MM.1S (cell line): ENCODE data around the gene GADD45G.
A peak's percentile ranks its signal among the peaks of the same experiment; 100 is the strongest.

ENCODE experiments used
- DNase-seq: peaks from one replicate; pipeline ENCODE4 v3.0.0-alpha.2; 2015
- H2AFZ ChIP-seq: fragments of 300-600 bp; sonication (generic); 2 replicates; pipeline ENCODE4 v1.6.0; 2016; ENCODE audit warnings: antibody characterized with exemption, low read length
- H3F3A ChIP-seq: fragments of 300-600 bp; sonication (generic); 2 replicates; pipeline ENCODE4 v1.6.1; 2016; ENCODE audit warnings: mild to moderate bottlenecking, antibody characterized with exemption, low read length, moderate library complexity, mixed read lengths; ENCODE audit not compliant: insufficient read depth
- H3K27ac ChIP-seq: fragments of 300-600 bp; sonication (generic); 2 replicates; pipeline ENCODE4 v1.5.1; 2016; ENCODE audit warnings: mild to moderate bottlenecking, low read length
- H3K27me3 ChIP-seq: fragments of 300-600 bp; sonication (generic); replicated peaks from 2 replicates; pipeline ENCODE4 v1.6.0; 2016; ENCODE audit warnings: low read length; ENCODE audit not compliant: insufficient read depth
- H3K36me3 ChIP-seq: fragments of 300-600 bp; sonication (generic); replicated peaks from 2 replicates; pipeline ENCODE4 v1.6.1; 2016; ENCODE audit warnings: mild to moderate bottlenecking, low read length, mixed read lengths; ENCODE audit not compliant: insufficient read depth
- H3K4me1 ChIP-seq: fragments of 300-600 bp; sonication (generic); 2 replicates; pipeline ENCODE4 v1.6.1; 2016; ENCODE audit warnings: low read length, mixed read lengths
- H3K4me2 ChIP-seq: fragments of 300-600 bp; sonication (generic); 2 replicates; pipeline ENCODE4 v1.6.0; 2016; ENCODE audit warnings: low read depth, low read length
- H3K4me3 ChIP-seq: fragments of 300-600 bp; sonication (generic); 2 replicates; pipeline ENCODE4 v1.5.1; 2016; ENCODE audit warnings: low read length, mixed read lengths
- H3K79me2 ChIP-seq: fragments of 300-600 bp; sonication (generic); 2 replicates; pipeline ENCODE4 v1.6.1; 2016; ENCODE audit warnings: mixed run types, low read length, mixed read lengths
- H3K9ac ChIP-seq: fragments of 300-600 bp; sonication (generic); 2 replicates; pipeline ENCODE4 v1.6.1; 2016; ENCODE audit warnings: low read length, mixed read lengths
- H3K9me2 ChIP-seq: fragments of 300-600 bp; sonication (generic); replicated peaks from 2 replicates; pipeline ENCODE4 v1.6.1; 2016; ENCODE audit warnings: mild to moderate bottlenecking, low read length, mixed read lengths; ENCODE audit not compliant: insufficient read depth
- H3K9me3 ChIP-seq: fragments of 300-600 bp; sonication (generic); replicated peaks from 2 replicates; pipeline ENCODE4 v1.6.1; 2016; ENCODE audit warnings: mild to moderate bottlenecking, low read length, mixed read lengths; ENCODE audit not compliant: insufficient read depth
- H4K20me1 ChIP-seq: fragments of 300-600 bp; sonication (generic); 2 replicates; pipeline ENCODE4 v1.6.1; 2016; ENCODE audit warnings: mild to moderate bottlenecking, low read length, moderate library complexity, mixed read lengths; ENCODE audit not compliant: insufficient read depth
- EZH2 ChIP-seq: fragments of 300-600 bp; sonication (generic); optimal IDR thresholded peaks from 2 replicates; pipeline ENCODE3; 2017; ENCODE audit warnings: low read depth, mild to moderate bottlenecking, antibody characterized with exemption, low read length, mixed read lengths
- EZH2phosphoT487 ChIP-seq: fragments of 300-600 bp; sonication (generic); IDR thresholded peaks from 2 replicates; pipeline ENCODE4 v1.6.1; 2018; ENCODE audit warnings: antibody characterized with exemption, low read length
- TF ChIP-seq, protein P1 (sequence below): fragments of 300-600 bp; sonication (generic); IDR thresholded peaks from 2 replicates; pipeline ENCODE4 v1.5.1; 2016; ENCODE audit warnings: antibody characterized with exemption, low read length, mixed read lengths

GADD45G gene

DNA sequence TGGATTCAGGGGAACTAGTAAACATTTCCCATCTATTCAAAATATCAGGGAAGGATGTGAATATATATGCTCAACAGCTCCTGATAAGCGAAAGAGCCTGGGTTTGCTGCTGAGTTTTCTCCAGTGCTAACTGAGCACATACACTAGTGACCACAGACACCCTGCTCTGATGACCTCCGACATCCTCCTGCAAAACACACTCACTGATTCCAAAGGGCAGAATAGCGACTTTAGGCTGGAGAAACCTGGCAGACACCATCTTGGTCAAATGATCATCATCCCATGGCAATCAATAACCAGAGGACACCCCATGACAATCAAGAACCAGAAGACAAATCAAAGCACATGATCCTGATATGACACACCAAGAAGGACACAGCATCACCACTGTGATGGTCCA is 9.2 kb upstream of the GADD45G start:
- 0 out of 2 replicates have a peak, but pooled peaks cover 4% of the 10 kb centered on the region for H3K27me3 ChIP-seq

DNA sequence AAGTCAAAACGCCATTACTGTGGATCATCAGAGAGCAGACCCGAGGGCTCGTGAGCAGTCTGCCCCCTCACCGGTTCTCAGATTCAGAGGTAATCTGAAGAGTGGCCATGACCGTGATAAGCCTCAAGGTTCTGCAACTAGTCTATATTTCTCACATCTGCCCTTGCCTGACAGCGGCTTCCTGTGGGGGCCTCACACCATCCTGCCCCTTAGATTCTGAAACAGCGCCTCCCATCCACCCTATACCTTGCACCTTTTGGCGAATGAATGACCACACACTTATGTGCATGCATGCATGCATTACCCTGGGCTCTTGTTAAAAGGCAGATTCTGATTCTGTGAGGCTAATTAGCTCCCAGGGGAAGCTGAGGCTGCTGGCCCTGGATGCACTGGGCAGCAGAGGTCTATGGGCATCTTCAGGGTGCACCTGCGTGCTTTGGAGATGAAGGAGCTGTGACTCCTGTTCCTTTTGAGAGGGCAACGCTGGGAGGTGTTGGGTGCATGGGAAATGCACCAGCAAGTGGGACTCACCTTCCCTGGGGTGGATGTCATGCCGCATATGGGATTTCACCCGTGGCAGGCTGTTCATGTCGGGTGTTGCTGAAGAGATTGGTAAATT is 7.8 kb upstream of the GADD45G start:
- 0 out of 2 replicates have a peak, but pooled peaks cover 4% of the 10 kb centered on the region for H3K27me3 ChIP-seq
- H4K20me1 ChIP-seq, result no peaks in the 10 kb centered on the region
- no peaks in the 10 kb centered on the region for H3K9me2 ChIP-seq
- no peak overlapping the region for H3K27ac ChIP-seq
- H2AFZ ChIP-seq, result no peak overlapping the region
- H3K4me2 ChIP-seq, result no peak overlapping the region
- H3K4me1 ChIP-seq, result no peaks in the 10 kb centered on the region
- DNase-seq, result no peak
- H3K36me3 ChIP-seq, result no peaks in the 10 kb centered on the region
- no peaks in the 10 kb centered on the region for H3F3A ChIP-seq
- TF ChIP-seq, protein P1, sequence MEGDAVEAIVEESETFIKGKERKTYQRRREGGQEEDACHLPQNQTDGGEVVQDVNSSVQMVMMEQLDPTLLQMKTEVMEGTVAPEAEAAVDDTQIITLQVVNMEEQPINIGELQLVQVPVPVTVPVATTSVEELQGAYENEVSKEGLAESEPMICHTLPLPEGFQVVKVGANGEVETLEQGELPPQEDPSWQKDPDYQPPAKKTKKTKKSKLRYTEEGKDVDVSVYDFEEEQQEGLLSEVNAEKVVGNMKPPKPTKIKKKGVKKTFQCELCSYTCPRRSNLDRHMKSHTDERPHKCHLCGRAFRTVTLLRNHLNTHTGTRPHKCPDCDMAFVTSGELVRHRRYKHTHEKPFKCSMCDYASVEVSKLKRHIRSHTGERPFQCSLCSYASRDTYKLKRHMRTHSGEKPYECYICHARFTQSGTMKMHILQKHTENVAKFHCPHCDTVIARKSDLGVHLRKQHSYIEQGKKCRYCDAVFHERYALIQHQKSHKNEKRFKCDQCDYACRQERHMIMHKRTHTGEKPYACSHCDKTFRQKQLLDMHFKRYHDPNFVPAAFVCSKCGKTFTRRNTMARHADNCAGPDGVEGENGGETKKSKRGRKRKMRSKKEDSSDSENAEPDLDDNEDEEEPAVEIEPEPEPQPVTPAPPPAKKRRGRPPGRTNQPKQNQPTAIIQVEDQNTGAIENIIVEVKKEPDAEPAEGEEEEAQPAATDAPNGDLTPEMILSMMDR, result no peak
- no peak for TF ChIP-seq EZH2phosphoT487
- H3K9me3 ChIP-seq, result no peaks in the 10 kb centered on the region
- H3K9ac ChIP-seq, result no peak overlapping the region
- no peak overlapping the region for H3K4me3 ChIP-seq
- no peaks in the 10 kb centered on the region for H3K79me2 ChIP-seq

More for the DNA sequence above, 9.2 kb upstream of the GADD45G start:
- Histone ChIP-seq H3K27ac (no peak overlapping the region), H3F3A (no peaks in the 10 kb centered on the region), H3K79me2 (no peaks in the 10 kb centered on the region), H3K4me3 (no peak overlapping the region), H3K9me2 (no peaks in the 10 kb centered on the region), H3K4me2 (no peak overlapping the region), H2AFZ (no peak overlapping the region), H3K36me3 (no peaks in the 10 kb centered on the region), H3K9ac (no peak overlapping the region), H4K20me1 (no peaks in the 10 kb centered on the region), H3K9me3 (no peaks in the 10 kb centered on the region), H3K4me1 (no peaks in the 10 kb centered on the region)
- no peak for DNase-seq
- no peak for TF ChIP-seq EZH2phosphoT487
- TF ChIP-seq, protein P1, result no peak
- TF ChIP-seq EZH2, result no peak

DNA sequence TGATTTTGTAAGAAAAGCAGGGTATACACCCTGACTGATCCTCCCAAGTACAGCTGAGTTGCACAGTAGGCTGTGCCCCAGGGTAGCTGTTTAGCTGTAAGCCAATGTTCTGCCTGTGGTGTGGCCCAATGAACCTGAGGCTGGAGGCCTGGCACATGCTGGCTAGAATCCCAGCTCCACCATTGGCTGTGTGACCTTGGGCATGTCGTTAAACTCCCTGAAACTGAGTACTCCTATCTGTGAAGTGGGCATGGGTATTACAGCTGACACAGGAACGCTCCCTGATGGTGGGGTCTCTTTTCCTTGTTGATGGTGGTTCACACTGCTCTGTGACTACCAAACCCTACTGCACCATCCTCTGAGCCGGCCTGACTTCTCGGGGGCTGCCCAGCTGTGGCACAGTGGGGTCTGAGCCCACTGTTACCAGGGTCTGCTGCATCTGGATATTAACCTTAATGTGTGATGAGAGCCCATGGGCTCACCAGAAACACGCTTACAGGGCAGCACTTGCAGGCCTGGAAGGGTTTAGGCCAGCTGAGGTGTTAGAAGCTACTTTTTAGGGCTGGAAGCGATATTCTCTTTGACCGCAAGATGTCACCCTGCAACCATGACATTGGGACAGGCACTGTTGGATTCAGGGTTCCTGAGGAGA is 7.0 kb upstream of the GADD45G start:
- Histone ChIP-seq H3K27me3 (0 out of 2 replicates have a peak, but pooled peaks cover 4% of the 10 kb centered on the region), H3F3A (no peaks in the 10 kb centered on the region), H3K9me2 (no peaks in the 10 kb centered on the region), H3K4me2 (no peak overlapping the region), H3K36me3 (no peaks in the 10 kb centered on the region), H3K4me1 (no peaks in the 10 kb centered on the region), H3K27ac (no peak overlapping the region), H3K79me2 (no peaks in the 10 kb centered on the region), H3K4me3 (no peak overlapping the region), H3K9ac (no peak overlapping the region), H2AFZ (no peak overlapping the region), H3K9me3 (no peaks in the 10 kb centered on the region), H4K20me1 (no peaks in the 10 kb centered on the region)
- DNase-seq, result peak; percentile 70
- TF ChIP-seq EZH2phosphoT487 (no peak), EZH2 (no peak)
- TF ChIP-seq, protein P1, result peak; percentile 90
